GM12874 (cell line): ENCODE results near the gene SIGLEC1.

Source experiments
- CTCF ChIP-seq: IDR thresholded peaks from 2 replicates; pipeline ENCODE4 v1.5.1; 2011; ENCODE audit warnings: low read depth, mild to moderate bottlenecking, control low read depth, low read length, moderate library complexity; ENCODE audit not compliant: insufficient read depth

SIGLEC1 gene

DNA sequence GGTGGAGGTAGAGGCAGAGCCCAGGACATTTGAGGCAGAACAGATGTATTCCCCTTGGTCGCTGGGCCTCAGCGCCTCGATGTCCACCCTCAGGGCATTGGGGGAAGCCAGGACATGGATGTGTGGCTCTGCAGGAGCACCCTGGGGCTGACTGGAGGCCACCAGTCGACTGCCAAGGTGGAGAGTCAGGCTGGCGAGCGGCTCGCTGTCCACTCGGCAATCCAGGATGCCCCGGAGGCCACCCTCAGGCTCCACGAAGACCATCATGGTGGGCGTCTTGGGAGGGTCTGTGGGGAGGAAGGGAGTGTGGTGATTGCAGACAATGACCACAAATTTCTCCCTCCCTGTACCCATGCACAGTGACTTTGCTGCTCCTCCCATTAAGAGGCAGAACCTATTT is 22.4 kb downstream of the SIGLEC1 start:
- TF ChIP-seq CTCF, result no peak

DNA sequence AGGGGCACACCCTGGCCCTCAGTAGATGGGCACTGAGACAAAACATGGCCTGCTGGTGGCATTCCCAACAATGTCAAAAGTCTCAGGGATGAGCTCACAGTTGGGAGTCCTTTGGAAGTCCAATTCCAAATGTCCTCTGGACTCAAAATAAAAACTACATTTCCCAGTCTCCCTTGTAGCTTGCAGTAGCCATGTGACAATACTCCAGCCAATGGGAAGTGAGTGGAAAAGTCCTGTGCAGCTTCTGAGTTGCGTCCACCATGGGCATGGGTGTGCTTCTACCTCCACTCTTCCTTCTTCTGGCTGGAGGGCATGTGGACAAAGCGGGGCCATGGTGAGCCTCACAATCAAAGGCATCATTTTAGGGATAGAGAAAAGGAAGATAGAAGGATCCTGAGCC is 24.7 kb downstream of the SIGLEC1 start:
- no peak for TF ChIP-seq CTCF

DNA sequence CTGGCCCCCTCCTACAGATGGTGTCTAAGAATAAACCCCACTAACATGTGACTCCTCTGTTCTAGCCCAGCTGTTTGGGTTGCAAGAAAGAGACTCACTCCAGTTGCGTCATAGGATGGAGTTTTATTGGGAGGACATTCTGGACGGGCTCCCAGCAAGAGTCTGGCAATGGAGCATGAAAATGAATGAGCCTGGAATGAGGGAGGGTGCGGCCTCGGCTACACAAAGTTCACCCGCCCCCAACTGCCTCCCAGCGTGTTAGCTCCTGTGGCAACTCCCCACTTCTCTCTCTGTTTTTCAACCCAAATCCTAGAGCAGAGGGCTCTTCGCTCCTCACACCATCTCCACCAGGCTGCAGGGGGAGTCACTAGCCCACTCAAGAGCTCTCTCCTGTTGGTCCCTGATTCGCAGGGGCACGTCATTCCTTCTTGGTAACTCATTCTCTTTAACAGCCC is 25.5 kb downstream of the SIGLEC1 start:
- no peak for TF ChIP-seq CTCF

GRCh38 chr20:3686421-3686820 is 26.0 kb downstream of the SIGLEC1 start:
- no peak for TF ChIP-seq CTCF

- no peak for TF ChIP-seq CTCF
Measured at GRCh38 chr20:3685341-3685740, 27.1 kb downstream of the SIGLEC1 start.

- TF ChIP-seq CTCF, result no peak
Measured at GRCh38 chr20:3681931-3682781, 30.2 kb downstream of the SIGLEC1 start, which contains the start of gene ADAM33. TSS of gene ADAM33 (minus strand) at chr20:3682010. CDS start at chr20:3682004, 6 bp downstream.

DNA sequence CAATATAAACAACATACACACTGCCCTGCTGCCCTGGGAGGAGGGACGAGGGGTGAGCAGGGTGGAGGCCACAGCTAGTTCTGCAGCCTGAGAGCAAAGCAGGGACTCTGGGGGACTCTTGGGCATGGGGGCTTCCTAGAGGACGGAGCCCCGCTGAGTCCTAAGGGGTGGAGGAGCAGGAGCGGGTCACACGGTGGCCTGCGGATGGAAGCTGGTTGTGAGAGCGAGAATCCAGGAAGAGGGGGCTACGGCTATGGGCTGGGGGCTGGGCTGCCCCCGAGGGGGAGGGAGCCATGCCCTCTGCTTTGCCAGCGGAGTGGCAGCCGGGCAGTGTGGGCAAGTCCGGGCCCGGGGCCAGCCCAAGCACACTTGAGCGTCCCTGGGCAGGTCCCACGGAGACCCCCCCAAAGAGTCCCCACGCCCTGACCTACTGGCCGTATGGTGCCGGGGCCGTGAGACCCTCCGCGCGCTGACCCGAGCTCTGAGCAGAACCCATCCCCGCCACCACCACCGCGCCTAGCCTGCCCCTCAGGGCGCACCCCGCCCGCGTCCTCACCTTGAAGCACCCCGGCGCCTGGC is 31.0 kb downstream of the SIGLEC1 start:
- TF ChIP-seq CTCF, result no peak
